CD8-positive, alpha-beta memory T cell (primary cell): Measurements from ENCODE around the gene SLC2A9. TPM values are rescaled to one million over a fixed set of nuclear protein-coding genes. Genes with fewer than 3 reads are reported as not detected.
"Not testable (repeated sequence)": the region's sequence is repeated elsewhere in the genome, so short reads cannot be mapped to it uniquely, and the experiment has no call there.

Experiments
- CTCF ChIA-PET: fragments of 350-600 bp; sonication (Branson Sonifier 250); formaldehyde crosslinking; loops from one replicate; lab custom pipeline; 2021; ENCODE audit warnings: antibody characterized with exemption; lab: Charles Lee
- POLR2A ChIA-PET: fragments of 350-600 bp; sonication (Branson Sonifier 250); formaldehyde crosslinking; loops from one replicate; lab custom pipeline; 2021; ENCODE audit warnings: antibody characterized with exemption; lab: Charles Lee
- DNase-seq, 5 donors: peaks; one replicate each; pipeline versions ENCODE4 v3.0.0 to v3.0.0-alpha.2; 2020 to 2022; ENCODE audit warnings: mixed read lengths in 1 of 5
- H3K27ac ChIP-seq: one replicate; pipeline ENCODE4 v1.7.0; 2013; ENCODE audit warnings: low read depth, mild to moderate bottlenecking, low read length, moderate library complexity
- H3K27me3 ChIP-seq: 2 replicates; pipeline ENCODE4 v1.7.0; 2013; ENCODE audit warnings: low read length, mild to moderate bottlenecking; ENCODE audit not compliant: insufficient read depth, poor library complexity, severe bottlenecking
- H3K36me3 ChIP-seq: 2 replicates; pipeline ENCODE4 v1.7.0; 2013; ENCODE audit warnings: mild to moderate bottlenecking, low read length, moderate library complexity; ENCODE audit not compliant: insufficient read depth
- H3K4me1 ChIP-seq: 2 replicates; pipeline ENCODE4 v1.7.0; 2013; ENCODE audit warnings: mild to moderate bottlenecking, low read length, moderate library complexity; ENCODE audit not compliant: insufficient read depth
- H3K4me3 ChIP-seq: 2 replicates; pipeline ENCODE4 v1.7.0; 2013; ENCODE audit warnings: mild to moderate bottlenecking, low read length
- H3K9me3 ChIP-seq: 2 replicates; pipeline ENCODE4 v1.7.0; 2013; ENCODE audit warnings: mild to moderate bottlenecking, low read length
- H3K27ac Mint-ChIP-seq, 8 donors: one replicate each; pipeline ENCODE4 v1.8.0; 2020 to 2021; ENCODE audit warnings: mixed read lengths in 8 of 8, mild to moderate bottlenecking in 6 of 8, inconsistent platforms in 3 of 8, moderate library complexity in 3 of 8
- H3K27me3 Mint-ChIP-seq, 2 donors: one replicate each; pipeline ENCODE4 v1.8.0; 2020 to 2021; ENCODE audit warnings: mixed read lengths in 2 of 2, mild to moderate bottlenecking in 1 of 2, moderate library complexity in 1 of 2
- H3K36me3 Mint-ChIP-seq, 3 donors: one replicate each; pipeline ENCODE4 v1.8.0; 2020 to 2021; ENCODE audit warnings: mixed read lengths in 3 of 3, inconsistent platforms in 1 of 3, mild to moderate bottlenecking in 1 of 3
- H3K4me1 Mint-ChIP-seq, 3 donors: one replicate each; pipeline ENCODE4 v1.8.0; 2020 to 2021; ENCODE audit warnings: mixed read lengths in 3 of 3, inconsistent platforms in 1 of 3, mild to moderate bottlenecking in 1 of 3
- H3K4me3 Mint-ChIP-seq, 7 donors: one replicate each; pipeline ENCODE4 v1.8.0; 2020 to 2021; ENCODE audit warnings: mixed read lengths in 7 of 7, mild to moderate bottlenecking in 6 of 7, moderate library complexity in 4 of 7, inconsistent platforms in 2 of 7
- H3K9me3 Mint-ChIP-seq, 5 donors: one replicate each; pipeline ENCODE4 v1.8.0; 2020 to 2022; ENCODE audit warnings: mixed read lengths in 5 of 5, mild to moderate bottlenecking in 3 of 5, moderate library complexity in 2 of 5, inconsistent platforms in 1 of 5
- polyA plus RNA-seq: library from polyadenylated mRNA; unstranded; fragments of 300-500 nt; fragmentation: Illumina TruSeq; gene quantifications from one replicate; pipeline ENCODE4 v1.2.3, GENCODE V29; 2021
- total RNA-seq, 2 experiments: library from RNA; stranded (reverse); gene quantifications; one replicate each; pipeline ENCODE4 v1.2.3, GENCODE V29; 2021

Gene SLC2A9
- total and polyA plus RNA-seq, 3 experiments from 2014 or later = 1.8 to 3.1 (median 3.0) TPM

GRCh38 chr4:9785891-9786290 is 235.4 kb downstream of the SLC2A9 start:
- H3K36me3 Mint-ChIP-seq, H3K4me3 ChIP-seq, H3K4me3 Mint-ChIP-seq, H3K4me1 Mint-ChIP-seq, CTCF ChIA-PET, H3K36me3 ChIP-seq, H3K27ac ChIP-seq, H3K27me3 ChIP-seq, H3K9me3 Mint-ChIP-seq, DNase-seq, POLR2A ChIA-PET, H3K4me1 ChIP-seq, H3K9me3 ChIP-seq, H3K27ac Mint-ChIP-seq: not testable (repeated sequence)
- H3K27me3 Mint-ChIP-seq = peaks cover 13 to 18% of the 10 kb centered on the region in 2 donors

DNA sequence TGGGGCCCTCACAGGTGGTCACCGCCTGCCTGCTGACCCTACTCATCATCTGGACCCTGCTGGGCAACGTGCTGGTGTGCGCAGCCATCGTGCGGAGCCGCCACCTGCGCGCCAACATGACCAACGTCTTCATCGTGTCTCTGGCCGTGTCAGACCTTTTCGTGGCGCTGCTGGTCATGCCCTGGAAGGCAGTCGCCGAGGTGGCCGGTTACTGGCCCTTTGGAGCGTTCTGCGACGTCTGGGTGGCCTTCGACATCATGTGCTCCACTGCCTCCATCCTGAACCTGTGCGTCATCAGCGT is 239.2 kb downstream of the SLC2A9 start:
- Histone ChIP-seq H3K27ac (no peak overlapping the region), H3K36me3 (no peaks in the 10 kb centered on the region), H3K27me3 (no peaks in the 10 kb centered on the region), H3K4me1 (no peaks in the 10 kb centered on the region), H3K9me3 (no peaks in the 10 kb centered on the region), H3K4me3 (no peak overlapping the region)
- Mint-ChIP-seq H3K36me3 (no peaks in the 10 kb centered on the region), H3K9me3 (peaks cover 0 to 5% (median 0%) of the 10 kb centered on the region in 5 donors), H3K4me3 (no peak overlapping the region), H3K4me1 (no peaks in the 10 kb centered on the region), H3K27me3 (peaks cover 26 to 36% of the 10 kb centered on the region in 2 donors), H3K27ac (no peak overlapping the region)
- CTCF ChIA-PET = no interaction called here
- DNase-seq = no peak
- POLR2A ChIA-PET = no interaction called here

DNA sequence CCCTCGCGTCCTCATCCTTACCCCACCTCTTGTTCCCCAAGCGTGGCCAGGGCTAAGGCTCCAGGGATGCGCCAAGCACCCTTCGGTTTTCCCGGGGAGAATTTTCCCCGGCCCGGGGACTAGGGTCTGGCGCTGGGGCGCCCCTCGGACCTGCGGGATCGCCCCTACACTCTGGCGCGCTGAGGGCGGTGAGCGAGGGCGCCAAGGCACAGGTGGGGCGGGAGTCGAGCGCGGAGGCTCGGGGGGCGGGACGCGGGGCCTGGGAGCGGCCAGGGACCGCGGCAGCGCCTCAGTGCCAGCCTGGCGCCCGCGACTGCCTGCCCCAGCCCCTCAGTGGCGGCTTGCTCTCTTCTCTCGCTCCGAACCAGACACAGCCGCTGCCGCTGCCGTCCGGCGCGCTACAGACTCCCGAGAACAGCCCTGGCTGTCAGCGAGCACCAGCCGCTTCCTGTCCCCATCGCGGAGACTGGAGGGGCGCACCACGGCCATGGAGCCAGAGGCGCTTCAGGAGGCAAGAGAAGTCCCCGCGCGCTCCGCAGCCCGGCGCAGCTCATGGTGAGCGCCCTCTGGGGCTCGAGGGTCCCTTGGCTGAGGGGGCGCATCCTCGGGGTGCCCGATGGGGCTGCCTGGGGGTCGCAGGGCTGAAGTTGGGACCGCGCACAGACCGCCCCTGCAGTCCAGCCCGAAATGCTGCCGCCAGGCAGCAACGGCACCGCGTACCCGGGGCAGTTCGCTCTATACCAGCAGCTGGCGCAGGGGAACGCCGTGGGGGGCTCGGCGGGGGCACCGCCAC is 239.8 kb downstream of the SLC2A9 start, which contains the start of gene DRD5:
DRD5 (plus strand) TSS at position 292 of the 793 bp plus-strand sequence; CDS start at position 688, 396 bp downstream.
- CTCF ChIA-PET = no interaction called here
- H3K27ac Mint-ChIP-seq = no peak within 1 kb of the TSS
- POLR2A ChIA-PET = no interaction called here
- H3K9me3 Mint-ChIP-seq = peaks cover 0 to 5% (median 0%) of the 10 kb centered on the region in 5 donors
- Histone ChIP-seq H3K27ac (no peak within 1 kb of the TSS), H3K4me3 (no peak within 1 kb of the TSS), H3K9me3 (no peaks in the 10 kb centered on the region), H3K36me3 (no peaks in the 10 kb centered on the region), H3K4me1 (no peaks in the 10 kb centered on the region), H3K27me3 (no peaks in the 10 kb centered on the region)
- DNase-seq = no peak
- no peak within 1 kb of the TSS for H3K4me3 Mint-ChIP-seq
- no peaks in the 10 kb centered on the region for H3K36me3 Mint-ChIP-seq
- no peaks in the 10 kb centered on the region for H3K4me1 Mint-ChIP-seq
- H3K27me3 Mint-ChIP-seq = peaks cover 29 to 35% of the 10 kb centered on the region in 2 donors

Other genes starting within 250 kb of the SLC2A9 start
- not detected for gene DRD5, start 239.9 kb downstream of the SLC2A9 start, total RNA-seq
- not detected for gene DRD5, start 239.9 kb downstream of the SLC2A9 start, polyA plus RNA-seq
- 100 to 1,000 TPM; 409 TPM for gene WDR1, start 95.3 kb upstream of the SLC2A9 start, total RNA-seq
- 377 TPM for gene WDR1, start 95.3 kb upstream of the SLC2A9 start, polyA plus RNA-seq